Ovary (tissue), 3 donors: ENCODE data around the gene CRYBG1.

Experiments
- POLR2A ChIP-seq: fragments of 450-650 bp; IDR thresholded peaks from one replicate; pipeline ENCODE4 v1.6.1; 2017; ENCODE audit warnings: antibody characterized with exemption, mild to moderate bottlenecking, moderate library complexity
- TF ChIP-seq, protein P1 (sequence below), 3 donors: fragments of 450-650 bp in 2 of 3; fragments of 200-600 bp in 1 of 3; IDR thresholded peaks; one replicate each; pipeline versions ENCODE4 v1.5.1 to v1.8.0; 2016 to 2022; ENCODE audit warnings: antibody characterized with exemption in 3 of 3, mild to moderate bottlenecking in 1 of 3
- donor health status: DM: no; HTN: no; CAD: no.

- TF ChIP-seq, protein P1, sequence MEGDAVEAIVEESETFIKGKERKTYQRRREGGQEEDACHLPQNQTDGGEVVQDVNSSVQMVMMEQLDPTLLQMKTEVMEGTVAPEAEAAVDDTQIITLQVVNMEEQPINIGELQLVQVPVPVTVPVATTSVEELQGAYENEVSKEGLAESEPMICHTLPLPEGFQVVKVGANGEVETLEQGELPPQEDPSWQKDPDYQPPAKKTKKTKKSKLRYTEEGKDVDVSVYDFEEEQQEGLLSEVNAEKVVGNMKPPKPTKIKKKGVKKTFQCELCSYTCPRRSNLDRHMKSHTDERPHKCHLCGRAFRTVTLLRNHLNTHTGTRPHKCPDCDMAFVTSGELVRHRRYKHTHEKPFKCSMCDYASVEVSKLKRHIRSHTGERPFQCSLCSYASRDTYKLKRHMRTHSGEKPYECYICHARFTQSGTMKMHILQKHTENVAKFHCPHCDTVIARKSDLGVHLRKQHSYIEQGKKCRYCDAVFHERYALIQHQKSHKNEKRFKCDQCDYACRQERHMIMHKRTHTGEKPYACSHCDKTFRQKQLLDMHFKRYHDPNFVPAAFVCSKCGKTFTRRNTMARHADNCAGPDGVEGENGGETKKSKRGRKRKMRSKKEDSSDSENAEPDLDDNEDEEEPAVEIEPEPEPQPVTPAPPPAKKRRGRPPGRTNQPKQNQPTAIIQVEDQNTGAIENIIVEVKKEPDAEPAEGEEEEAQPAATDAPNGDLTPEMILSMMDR (IDR thresholded peaks at IDR 0.05) = no peak
- TF ChIP-seq POLR2A = no peak
Observed at GRCh38 chr6:106316375-106316766, 44.1 kb upstream of the CRYBG1 start.
